Left ventricle myocardium superior (tissue), 1 donor: Measurements from ENCODE around the gene RPP25. TPM values are rescaled to one million over a fixed set of nuclear protein-coding genes. Genes with fewer than 3 reads are reported as not detected.
"Not testable (repeated sequence)": the region's sequence is repeated elsewhere in the genome, so short reads cannot be mapped to it uniquely, and the experiment has no call there.

ENCODE experiments used
- ATAC-seq: fragments of 200-7000 bp; cut with Tn5 transposase; one replicate; pipeline ENCODE4 v1.9.1; 2020; ENCODE audit warnings: mild to moderate bottlenecking, moderate library complexity
- DNase-seq: peaks from one replicate; pipeline ENCODE4 v3.0.0-alpha.2; 2020
- intact Hi-C: fragments of 100-400 bp; cut with micrococcal nuclease; formaldehyde crosslinking; loops from one replicate; pipeline ENCODE4 v1.11.0; 2022
- total RNA-seq: library from RNA; stranded (reverse); fragmentation: NEBNext Ultra II Directional; extraction: Animal tissue kit (Norgen Biotek cat#: 25700); gene quantifications from one replicate; pipeline ENCODE4 v1.2.1, GENCODE V29; 2021
- donor health status: DM: no; HTN: yes; CAD: no; lungs with severe emphysema.

RPP25 gene
- total RNA-seq, 1 donor from 2014 or later = 2.3 TPM

DNA sequence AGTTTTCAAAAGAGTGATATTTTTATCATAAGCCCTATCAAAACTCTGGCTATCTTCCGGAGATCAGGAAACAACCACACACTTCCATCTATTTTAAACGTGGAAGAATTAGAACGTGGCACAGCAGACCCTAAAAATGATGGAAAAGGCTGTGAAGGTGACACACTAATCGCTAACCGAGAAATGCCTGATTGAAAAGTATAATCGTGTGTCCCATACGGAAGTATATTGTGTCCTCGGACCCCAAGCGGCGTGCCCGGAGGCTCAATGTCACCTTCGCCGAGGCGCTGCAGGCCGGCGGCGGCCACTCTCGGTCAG lies 19.3 kb downstream of the RPP25 start:
- intact Hi-C loops = no loop called here
- DNase-seq (no peak), ATAC-seq (no peak)

DNA sequence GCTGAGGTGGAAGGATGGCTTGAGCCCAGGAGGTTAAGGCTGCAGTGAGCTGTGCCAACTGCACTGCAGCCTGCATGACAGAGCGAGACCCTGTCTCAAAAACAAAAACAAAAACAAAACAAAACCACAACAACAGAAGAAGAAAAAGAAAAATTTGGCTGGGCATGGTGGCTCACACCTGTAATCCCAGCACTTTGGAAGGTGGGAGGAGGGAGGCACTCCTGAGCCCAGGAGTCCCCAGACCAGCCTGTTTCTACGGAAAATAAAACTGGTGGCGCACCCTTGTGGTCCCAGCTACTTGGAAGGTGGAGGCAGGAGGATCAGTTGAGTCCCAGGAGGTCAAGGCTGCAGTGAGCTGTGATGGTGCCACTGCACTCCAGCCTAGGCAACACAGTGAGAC lies 21.4 kb downstream of the RPP25 start:
- intact Hi-C loops, DNase-seq, ATAC-seq: not testable (repeated sequence)

DNA sequence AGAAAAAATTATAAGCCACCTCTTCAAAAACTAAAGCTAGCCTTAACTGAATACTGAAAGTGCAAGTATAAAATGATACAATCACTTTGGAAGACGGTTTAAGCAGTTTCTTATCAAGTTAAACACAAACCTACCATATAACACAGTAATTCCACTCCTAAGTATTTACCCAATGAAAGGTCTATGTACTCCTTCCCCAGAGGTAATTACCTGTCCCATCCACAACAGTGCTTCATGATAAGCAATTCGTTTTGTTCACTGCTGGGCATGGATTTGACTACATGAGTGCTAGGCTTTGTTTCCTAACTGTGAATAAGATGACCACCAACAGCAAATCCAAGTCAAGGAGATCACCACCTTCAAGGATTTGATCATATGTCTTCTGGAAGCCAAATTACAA lies 23.0 kb downstream of the RPP25 start:
- ATAC-seq (no peak), DNase-seq (no peak)
- intact Hi-C loops = no loop called here

DNA sequence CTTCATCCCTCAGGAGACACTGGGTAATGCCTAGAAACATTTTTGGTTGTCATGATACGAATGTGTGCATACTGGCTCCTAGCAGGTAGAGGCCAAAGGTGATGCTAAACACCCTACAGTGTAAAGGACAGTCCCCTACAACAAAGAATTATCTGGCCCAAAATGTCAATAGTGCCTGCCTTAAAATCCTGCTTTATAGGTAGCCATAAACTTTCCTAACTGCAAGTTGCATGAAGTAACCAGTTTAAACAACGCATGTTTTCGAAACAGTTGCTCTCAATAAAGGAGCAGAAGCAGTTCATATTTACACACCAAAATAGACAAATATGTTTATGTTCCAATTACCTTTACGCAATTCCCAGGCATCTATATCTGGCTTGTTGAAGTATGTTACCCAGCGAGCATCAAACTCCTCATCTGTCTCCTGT lies 27.8 kb downstream of the RPP25 start:
- no peak for ATAC-seq
- intact Hi-C loops = no loop called here

DNA sequence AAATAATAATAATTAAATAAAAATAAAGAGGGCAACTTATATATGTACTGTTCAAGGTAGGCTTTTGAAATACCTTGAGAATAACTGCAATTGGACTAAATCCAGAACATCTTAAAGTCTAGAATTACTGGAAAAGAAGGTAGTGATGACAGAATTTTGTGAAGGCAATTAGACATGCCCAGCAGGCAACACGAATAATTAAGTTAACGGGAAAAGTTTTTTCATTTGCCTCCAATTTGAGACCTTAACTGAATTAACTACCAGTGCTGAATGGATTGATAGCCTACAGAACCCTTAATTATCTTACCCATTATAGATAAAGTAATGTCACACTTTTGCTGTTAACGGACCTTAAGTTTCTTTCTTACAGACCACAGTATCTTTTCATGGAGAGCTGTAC lies 32.0 kb downstream of the RPP25 start:
- intact Hi-C loops = no loop called here
- ATAC-seq = no peak
- DNase-seq = no peak

More for the DNA sequence above, 27.8 kb downstream of the RPP25 start:
- DNase-seq = no peak

DNA sequence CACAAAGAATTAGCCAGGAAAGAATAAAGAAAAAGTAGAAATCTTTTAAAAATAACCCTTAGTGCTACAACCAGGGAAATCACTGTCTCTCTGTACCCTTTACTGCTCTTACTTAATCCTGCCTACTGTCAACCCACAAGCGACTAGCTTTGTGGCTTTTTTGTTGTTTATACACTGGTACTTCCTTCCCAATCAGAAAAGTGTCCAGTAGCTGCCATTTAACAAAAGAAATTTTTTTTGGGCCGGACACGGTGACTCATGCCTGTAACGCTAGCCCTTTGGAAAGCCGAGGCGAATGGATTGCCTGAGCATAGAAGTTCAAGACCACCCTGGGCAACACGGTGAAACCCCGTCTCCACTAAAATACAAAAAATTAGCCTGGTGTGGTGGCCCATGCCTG lies 36.1 kb downstream of the RPP25 start:
- no peak for ATAC-seq
- intact Hi-C loops = no loop called here
- no peak for DNase-seq

DNA sequence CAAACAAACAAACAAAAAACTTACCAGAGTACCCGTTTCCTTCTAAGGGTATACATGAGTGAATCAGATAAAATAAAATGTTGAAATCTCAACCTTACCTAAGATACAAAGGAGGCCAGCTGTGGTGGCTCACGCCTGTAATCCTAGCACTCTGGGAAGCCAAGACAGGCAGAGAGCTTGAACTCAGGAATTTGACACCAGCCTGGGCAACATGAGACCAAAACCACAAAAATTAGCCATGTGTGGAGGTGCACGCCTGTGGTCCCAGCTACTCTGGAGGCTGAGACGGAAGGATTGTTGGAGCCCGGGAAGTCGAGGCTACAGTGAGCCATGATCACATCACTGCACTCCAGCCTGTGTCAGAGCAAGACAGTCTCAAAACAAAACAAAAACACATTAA lies 38.9 kb downstream of the RPP25 start:
- DNase-seq (no peak), ATAC-seq (no peak)
- intact Hi-C loops = no loop called here

DNA sequence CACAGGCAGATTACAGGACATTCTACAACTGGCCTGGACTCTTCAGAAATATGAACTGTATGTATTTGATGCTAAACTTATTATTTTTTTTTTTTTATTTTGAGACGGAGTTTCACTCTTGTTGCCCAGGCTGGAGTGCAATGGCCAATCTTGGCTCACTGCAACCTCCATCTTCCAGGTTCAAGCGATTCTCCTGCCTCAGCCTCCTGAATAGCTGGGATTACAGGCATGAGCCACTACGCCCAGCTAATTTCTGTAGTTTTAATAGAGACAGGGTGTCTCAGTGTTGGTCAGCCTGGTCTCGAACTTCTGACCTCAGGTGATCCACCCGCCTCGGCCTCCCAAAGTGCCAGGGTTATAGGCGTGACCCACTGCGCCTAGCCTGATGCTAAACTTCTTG lies 42.8 kb downstream of the RPP25 start:
- DNase-seq, intact Hi-C loops, ATAC-seq: not testable (repeated sequence)

DNA sequence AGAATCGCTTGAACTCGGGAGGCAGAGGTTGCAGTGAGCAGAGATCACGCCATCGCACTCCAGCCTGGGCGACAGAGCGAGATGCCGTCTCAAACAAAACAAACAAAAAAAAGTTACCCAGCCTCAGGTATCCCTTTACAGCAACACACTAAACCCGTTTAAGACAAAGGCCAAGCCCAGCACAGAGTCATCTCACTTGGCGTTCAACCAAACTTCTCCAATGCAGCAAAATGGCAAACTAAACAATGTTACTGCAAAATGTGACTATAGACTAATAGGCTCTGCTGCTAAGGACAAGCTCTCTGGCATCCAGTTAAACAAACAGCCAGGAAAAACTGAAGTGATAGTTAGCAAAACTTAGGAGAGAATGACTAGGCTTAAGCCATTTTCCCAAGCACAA lies 43.5 kb downstream of the RPP25 start:
- DNase-seq (no peak), ATAC-seq (no peak)
- intact Hi-C loops = no loop called here

DNA sequence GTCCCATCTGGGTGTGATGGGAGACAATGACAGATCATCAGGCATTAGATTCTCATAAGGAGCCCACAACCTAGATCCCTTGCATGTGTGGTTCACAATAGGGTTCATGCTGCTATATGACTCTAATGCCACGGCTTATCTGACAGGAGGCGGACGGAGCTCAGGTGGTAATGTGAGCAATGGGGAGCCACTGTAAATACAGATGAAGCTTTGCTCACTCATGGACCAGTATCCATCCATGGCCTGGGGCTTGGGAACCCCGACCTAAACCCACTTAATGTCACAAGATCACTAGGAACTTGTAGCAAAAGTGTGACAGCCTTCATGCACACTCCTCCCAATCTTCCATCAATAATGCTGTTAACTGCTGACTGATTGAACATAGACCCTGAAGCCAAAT lies 47.9 kb downstream of the RPP25 start:
- ATAC-seq (no peak), DNase-seq (no peak)
- intact Hi-C loops = loop anchor here (10.0 kb wide), 1 partner anchor 64 kb away; the partner anchor contains the start of gene ULK3

DNA sequence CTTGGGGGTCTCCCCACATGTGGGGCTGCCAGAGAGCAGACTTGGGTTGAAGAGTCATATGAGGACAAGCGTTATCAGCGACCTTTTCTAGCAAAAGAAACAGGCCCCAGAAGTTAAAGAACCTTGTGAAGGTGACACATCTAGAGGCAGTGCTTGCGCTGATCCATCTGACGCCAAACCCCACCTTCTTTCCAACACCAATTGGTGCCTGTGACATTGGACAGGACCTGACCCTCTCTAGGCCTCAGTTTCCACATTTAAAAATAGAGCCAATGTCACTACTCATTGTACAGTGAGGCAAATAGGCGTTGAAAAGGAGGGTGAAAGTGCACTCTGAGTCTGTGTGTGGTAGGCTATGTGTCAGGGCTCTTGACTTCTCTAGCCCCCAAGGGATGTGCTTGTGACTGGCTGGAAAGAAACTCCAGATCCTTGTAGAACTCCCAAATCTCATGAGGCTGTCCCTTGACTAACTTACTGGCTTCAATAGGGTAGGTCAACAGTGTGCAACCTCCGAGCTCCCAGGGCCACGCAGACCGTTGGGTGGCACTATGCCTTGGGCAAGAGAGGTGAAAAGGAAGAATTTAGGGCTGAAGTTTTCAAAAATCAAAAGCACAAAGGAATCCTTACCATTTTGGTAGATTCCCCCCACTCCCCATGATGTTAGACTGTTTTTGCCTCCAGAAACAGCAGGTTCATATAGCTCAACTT lies 49.3 kb downstream of the RPP25 start:
- DNase-seq (no peak), ATAC-seq (peak; percentile 77)
- intact Hi-C loops = loop anchor here (10.0 kb wide), 1 partner anchor 63 kb away; the partner anchor contains the start of gene ULK3

DNA sequence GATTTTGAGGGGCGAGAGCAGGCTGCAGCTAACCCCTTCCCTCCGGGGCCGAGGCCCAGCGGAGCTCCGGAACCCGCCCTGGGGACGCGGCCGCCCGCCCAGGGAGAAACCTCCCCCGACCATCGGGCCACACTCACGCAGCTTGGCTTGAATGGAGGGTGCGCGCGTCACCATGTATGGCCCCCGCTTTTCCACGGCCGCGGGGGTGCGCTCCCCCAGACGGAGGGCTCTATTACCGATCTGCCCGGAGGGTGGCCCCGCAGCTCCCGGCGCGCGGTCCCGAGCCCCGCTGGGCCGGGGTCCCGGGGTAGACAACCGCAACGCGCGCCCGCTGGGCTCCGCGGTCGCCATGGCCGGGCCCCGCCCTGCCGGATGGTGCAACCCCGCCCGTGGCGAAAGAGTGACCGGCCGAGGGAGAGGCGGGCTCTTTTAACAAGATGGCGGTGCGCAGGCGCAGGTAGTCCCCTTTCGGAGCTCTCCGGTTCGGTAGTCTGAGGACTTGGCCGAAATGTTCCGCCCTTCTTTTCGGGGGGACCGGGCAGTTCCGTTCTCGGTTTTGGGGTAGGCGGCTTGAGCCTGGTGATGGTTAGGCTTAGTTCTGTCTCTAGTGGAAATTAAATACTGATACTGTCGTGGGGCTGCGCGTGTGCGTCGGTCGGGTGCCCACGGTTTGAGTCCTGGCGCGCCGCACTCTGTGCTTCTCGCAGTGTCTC lies 50.0 kb downstream of the RPP25 start, which contains the start of gene FAM219B:
Gene FAM219B (minus strand): TSS at position 402 of the 713 bp plus-strand sequence. CDS start 51 bp downstream, at position 351.
- intact Hi-C loops = loop anchor here (10.0 kb wide), 1 partner anchor 62 kb away; the partner anchor contains the start of gene ULK3
- ATAC-seq = peak; percentile 94
- DNase-seq = peak; percentile 97

DNA sequence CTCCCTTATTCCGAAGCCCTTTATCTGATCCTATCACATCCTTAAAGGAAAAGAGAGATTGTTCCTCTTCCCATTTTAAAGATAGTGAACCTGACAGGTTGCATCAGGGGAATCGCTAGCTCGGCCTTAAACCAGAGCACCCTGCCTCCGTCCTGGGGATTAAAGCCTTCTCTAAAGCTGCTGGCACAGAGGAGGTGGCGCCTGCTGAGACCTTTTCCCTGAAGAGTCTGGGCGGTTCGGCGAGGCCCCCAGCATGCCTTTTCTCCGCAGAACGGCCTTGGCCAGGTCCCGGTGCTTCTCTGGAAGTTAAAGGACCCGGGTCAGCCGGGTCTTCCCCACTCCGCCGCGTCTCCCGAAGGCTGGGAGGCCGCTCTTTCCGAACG lies 50.5 kb downstream of the RPP25 start:
- intact Hi-C loops = loop anchor here (10.0 kb wide), 1 partner anchor 61 kb away; the partner anchor contains the start of gene ULK3
- DNase-seq = no peak
- peak; percentile 30 for ATAC-seq

Other genes with a start within 250 kb of the RPP25 start
- gene CYP1A1, start 231.2 kb downstream of the RPP25 start, total RNA-seq = 0.45 TPM
- gene CYP1A2, start 207.9 kb downstream of the RPP25 start, total RNA-seq = not detected
- 45.8 TPM for gene CSK, start 174.7 kb downstream of the RPP25 start, total RNA-seq
- 23.5 TPM for gene LMAN1L, start 143.9 kb downstream of the RPP25 start, total RNA-seq
- 4.1 TPM for gene CPLX3, start 130.1 kb downstream of the RPP25 start, total RNA-seq
- gene ULK3, start 113.6 kb downstream of the RPP25 start, total RNA-seq = 47.5 TPM
- gene SCAMP2, start 83.4 kb downstream of the RPP25 start, total RNA-seq = 46.2 TPM
- gene MPI, start 66.7 kb downstream of the RPP25 start, total RNA-seq = 53.7 TPM
- 110 TPM for gene FAM219B, start 49.9 kb downstream of the RPP25 start, total RNA-seq
- gene COX5A, start 18.7 kb downstream of the RPP25 start, total RNA-seq = 1,577 TPM
- 2.8 TPM for gene SCAMP5, start 38.8 kb upstream of the RPP25 start, total RNA-seq
- gene PPCDC, start 66.8 kb upstream of the RPP25 start, total RNA-seq = 5.1 TPM
- gene C15orf39, start 245.1 kb upstream of the RPP25 start, total RNA-seq = 14.8 TPM